ENCODE measurements around the gene CLMN. TPM values are rescaled to one million over a fixed set of nuclear protein-coding genes. Genes with fewer than 3 reads are reported as not detected.

CLMN gene
- total and polyA plus RNA-seq, 2 donors (not counting 3 experiments of a cell fraction or from before 2014, with no cell fraction given) = 0.72 to 9.6 TPM

DNA sequence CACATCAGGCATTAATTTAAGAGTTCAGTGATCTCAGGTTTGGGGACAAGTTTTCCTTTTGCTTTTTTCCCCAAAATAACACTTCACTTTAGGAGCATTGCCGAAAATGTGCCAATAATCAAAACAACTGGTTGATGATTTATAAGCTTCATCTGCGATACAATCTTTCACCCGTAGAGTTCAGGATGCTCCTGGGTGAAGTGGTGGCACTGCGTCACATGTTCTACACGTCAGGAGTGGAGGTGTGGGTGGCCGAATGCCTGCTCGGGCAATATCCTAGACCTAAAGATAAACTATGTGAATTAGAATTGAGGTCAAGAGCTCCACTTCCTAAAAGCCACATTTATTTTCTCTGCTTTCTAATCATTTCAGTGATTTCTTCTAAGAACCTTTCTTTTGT is 91.5 kb downstream of the CLMN start:
- Histone ChIP-seq H3K9me3 (replicated peaks; ENCODE audit: control insufficient read depth, insufficient read depth, low read length) (no peaks in the 10 kb centered on the region), H3K79me2 (ENCODE audit: control insufficient read depth, insufficient read depth, low read length) (no peaks in the 10 kb centered on the region), H3K36me3 (ENCODE audit: control insufficient read depth in 2 of 2, extremely low read depth in 1 of 2, insufficient read depth in 2 of 2, low read length in 2 of 2) (no peaks in the 10 kb centered on the region), H3K9me1 (replicated peaks; ENCODE audit: control insufficient read depth, extremely low read depth, insufficient read depth, low read length) (no peaks in the 10 kb centered on the region), H4K20me1 (replicated peaks; ENCODE audit: control insufficient read depth, extremely low read depth, insufficient read depth, low read length) (no peaks in the 10 kb centered on the region), H3K4me1 (ENCODE audit: control insufficient read depth, extremely low read depth, insufficient read depth, low read length) (peaks cover 8% of the 10 kb centered on the region), H3K9ac (replicated peaks; ENCODE audit: extremely low read depth, insufficient read depth, low read length) (no peak overlapping the region), H3K4me3 (replicated peaks in 1 of 3; ENCODE audit: insufficient read depth in 1 of 3, low read depth in 1 of 3, low read length in 3 of 3) (no peak overlapping the region), H2AFZ (ENCODE audit: low read depth, low read length) (no peak overlapping the region), H3K27ac (ENCODE audit: insufficient read depth, low read depth, low read length) (no peak overlapping the region), H3K27me3 (ENCODE audit: control insufficient read depth in 2 of 2, insufficient read depth in 2 of 2, low read length in 2 of 2) (peaks cover 0 to 2% of the 10 kb centered on the region in 2 experiments), H3K4me2 (ENCODE audit: insufficient read depth, low read length) (no peak overlapping the region)
- FAIRE-seq (no peak), DNase-seq (ENCODE audit: low read depth, low spot score) (no peak)
- dilution Hi-C loops (cut with MboI; ENCODE audit: extremely low pct_ligation_motif_present, low sequenced_read_pairs) (no loop called here), intact Hi-C loops (cut with micrococcal nuclease) (no loop called here)
- POLR2A ChIA-PET = no interaction called here
- TF ChIP-seq POLR2AphosphoS5 (IDR thresholded peaks at IDR 0.05; ENCODE audit: insufficient read depth, low read depth, low read length) = no peak
- TF ChIP-seq GATA2 (IDR thresholded peaks at IDR 0.05; ENCODE audit: insufficient read depth, insufficient read length, low read depth, low read length) = no peak
- no peak for TF ChIP-seq FOS (IDR thresholded peaks at IDR 0.05; ENCODE audit: borderline replicate concordance, insufficient read depth, low read length)
- TF ChIP-seq EZH2 (IDR thresholded peaks at IDR 0.05; ENCODE audit: borderline replicate concordance, low read depth, low read length, severe bottlenecking) = no peak
- TF ChIP-seq POLR2A (IDR thresholded peaks at IDR 0.05; ENCODE audit: low read depth, low read length) = no peak
- TF ChIP-seq, protein P1, sequence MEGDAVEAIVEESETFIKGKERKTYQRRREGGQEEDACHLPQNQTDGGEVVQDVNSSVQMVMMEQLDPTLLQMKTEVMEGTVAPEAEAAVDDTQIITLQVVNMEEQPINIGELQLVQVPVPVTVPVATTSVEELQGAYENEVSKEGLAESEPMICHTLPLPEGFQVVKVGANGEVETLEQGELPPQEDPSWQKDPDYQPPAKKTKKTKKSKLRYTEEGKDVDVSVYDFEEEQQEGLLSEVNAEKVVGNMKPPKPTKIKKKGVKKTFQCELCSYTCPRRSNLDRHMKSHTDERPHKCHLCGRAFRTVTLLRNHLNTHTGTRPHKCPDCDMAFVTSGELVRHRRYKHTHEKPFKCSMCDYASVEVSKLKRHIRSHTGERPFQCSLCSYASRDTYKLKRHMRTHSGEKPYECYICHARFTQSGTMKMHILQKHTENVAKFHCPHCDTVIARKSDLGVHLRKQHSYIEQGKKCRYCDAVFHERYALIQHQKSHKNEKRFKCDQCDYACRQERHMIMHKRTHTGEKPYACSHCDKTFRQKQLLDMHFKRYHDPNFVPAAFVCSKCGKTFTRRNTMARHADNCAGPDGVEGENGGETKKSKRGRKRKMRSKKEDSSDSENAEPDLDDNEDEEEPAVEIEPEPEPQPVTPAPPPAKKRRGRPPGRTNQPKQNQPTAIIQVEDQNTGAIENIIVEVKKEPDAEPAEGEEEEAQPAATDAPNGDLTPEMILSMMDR (IDR thresholded peaks at IDR 0.05; ENCODE audit: extremely low read depth in 1 of 2, insufficient read depth in 1 of 2, low read depth in 1 of 2, low read length in 2 of 2) = no peak
- TF ChIP-seq, protein P2, sequence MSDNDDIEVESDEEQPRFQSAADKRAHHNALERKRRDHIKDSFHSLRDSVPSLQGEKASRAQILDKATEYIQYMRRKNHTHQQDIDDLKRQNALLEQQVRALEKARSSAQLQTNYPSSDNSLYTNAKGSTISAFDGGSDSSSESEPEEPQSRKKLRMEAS (IDR thresholded peaks at IDR 0.05; ENCODE audit: insufficient read depth, insufficient read length) = no peak
- no peak for TF ChIP-seq JUN (IDR thresholded peaks at IDR 0.05; ENCODE audit: borderline replicate concordance, insufficient read depth, insufficient read length, low read depth)
- no peak for TF ChIP-seq MYC (IDR thresholded peaks at IDR 0.05; ENCODE audit: low read depth, low read length)
- CTCF ChIA-PET = interaction anchor here (1.2 to 1.3 kb wide), 3 partner anchors 22 to 133 kb away, joined by 4 to 5 read pairs (median 4); no protein-coding TSS in a partner anchor
- no TSS peak for BruUV-seq (replicated peaks)
